Measurements from ENCODE around the gene ARHGEF26.

ARHGEF26 gene

GRCh38 chr3:154197751-154198150 is 76.6 kb downstream of the ARHGEF26 start:
- TF ChIP-seq CTCF (conservative IDR thresholded peaks at IDR 0.05) = no peak
- H3K27ac ChIP-seq = no peak overlapping the region

GRCh38 chr3:154209499-154209898 is 88.3 kb downstream of the ARHGEF26 start:
- no peak for TF ChIP-seq CTCF (conservative IDR thresholded peaks at IDR 0.05)
- no peak overlapping the region for H3K27ac ChIP-seq

GRCh38 chr3:154210986-154211385 is 89.8 kb downstream of the ARHGEF26 start:
- no peak overlapping the region for H3K27ac ChIP-seq
- no peak for TF ChIP-seq CTCF (conservative IDR thresholded peaks at IDR 0.05)

- H3K27ac ChIP-seq = no peak overlapping the region
- no peak for TF ChIP-seq CTCF (conservative IDR thresholded peaks at IDR 0.05)
Observed at GRCh38 chr3:154214306-154214705, 93.1 kb downstream of the ARHGEF26 start.

GRCh38 chr3:154217671-154218070 is 96.5 kb downstream of the ARHGEF26 start:
- peak overlapping the region; percentile 65 for H3K27ac ChIP-seq
- no peak for TF ChIP-seq CTCF (conservative IDR thresholded peaks at IDR 0.05)

GRCh38 chr3:154218728-154219127 is 97.5 kb downstream of the ARHGEF26 start:
- no peak for TF ChIP-seq CTCF (conservative IDR thresholded peaks at IDR 0.05)
- peak overlapping the region; percentile 65 for H3K27ac ChIP-seq

- no peak overlapping the region for H3K27ac ChIP-seq
- no peak for TF ChIP-seq CTCF (conservative IDR thresholded peaks at IDR 0.05)
Observed at GRCh38 chr3:154220462-154220861, 99.3 kb downstream of the ARHGEF26 start.

GRCh38 chr3:154223519-154223918 is 102.3 kb downstream of the ARHGEF26 start:
- H3K27ac ChIP-seq = peak overlapping the region; percentile 94
- TF ChIP-seq CTCF (conservative IDR thresholded peaks at IDR 0.05) = no peak

All from VCaP (cell line).